Activated T-cell treated with anti-CD3 and anti-CD28 coated beads, Interleukin-2, amount 50 U/mL, for 24 hours (primary cell): ENCODE results near the gene EIF4B.

Experiments used
- DNase-seq: peaks from one replicate; pipeline ENCODE4 v3.0.0-alpha.2; 2020
- H3K27ac Mint-ChIP-seq: 2 replicates; pipeline ENCODE4 v1.8.0; 2020; ENCODE audit warnings: mild to moderate bottlenecking, mixed read lengths
- H3K27me3 Mint-ChIP-seq: 2 replicates; pipeline ENCODE4 v1.8.0; 2020; ENCODE audit warnings: mixed read lengths
- H3K36me3 Mint-ChIP-seq: 2 replicates; pipeline ENCODE4 v1.8.0; 2020; ENCODE audit warnings: low read depth, mixed read lengths
- H3K4me1 Mint-ChIP-seq: 2 replicates; pipeline ENCODE4 v1.8.0; 2020; ENCODE audit warnings: low read depth, mixed read lengths
- H3K4me3 Mint-ChIP-seq: 2 replicates; pipeline ENCODE4 v1.8.0; 2020; ENCODE audit warnings: mild to moderate bottlenecking, moderate library complexity, mixed read lengths
- H3K9me3 Mint-ChIP-seq: 2 replicates; pipeline ENCODE4 v1.8.0; 2020; ENCODE audit warnings: mixed read lengths

EIF4B gene

GRCh38 chr12:53073881-53074280 lies 67.6 kb downstream of the EIF4B start:
- H3K9me3 Mint-ChIP-seq: no peaks in the 10 kb centered on the region
- peak overlapping the region; percentile 4 for H3K27ac Mint-ChIP-seq
- peaks cover 90% of the 10 kb centered on the region for H3K36me3 Mint-ChIP-seq
- H3K27me3 Mint-ChIP-seq: no peaks in the 10 kb centered on the region
- H3K4me1 Mint-ChIP-seq: peaks cover 36% of the 10 kb centered on the region
- no peak for DNase-seq
- H3K4me3 Mint-ChIP-seq: no peak overlapping the region

- H3K4me1 Mint-ChIP-seq: peaks cover 36% of the 10 kb centered on the region
These were observed 68.2 kb downstream of the EIF4B start for GRCh38 chr12:53074283-53074998.

GRCh38 chr12:53074999-53075370 lies 68.7 kb downstream of the EIF4B start:
- Mint-ChIP-seq H3K9me3 (no peaks in the 10 kb centered on the region), H3K4me1 (peaks cover 41% of the 10 kb centered on the region), H3K27ac (no peak overlapping the region), H3K4me3 (no peak overlapping the region), H3K27me3 (no peaks in the 10 kb centered on the region), H3K36me3 (peaks cover 82% of the 10 kb centered on the region)
- DNase-seq: peak; percentile 12

More at GRCh38 chr12:53074283-53074998, 68.2 kb downstream of the EIF4B start:
- peaks cover 88% of the 10 kb centered on the region for H3K36me3 Mint-ChIP-seq
- DNase-seq: peak; percentile 24
- no peak overlapping the region for H3K4me3 Mint-ChIP-seq
- no peaks in the 10 kb centered on the region for H3K9me3 Mint-ChIP-seq
- H3K27me3 Mint-ChIP-seq: no peaks in the 10 kb centered on the region
- peak overlapping the region; percentile 38 for H3K27ac Mint-ChIP-seq

- H3K9me3 Mint-ChIP-seq: no peaks in the 10 kb centered on the region
- peaks cover 45% of the 10 kb centered on the region for H3K4me1 Mint-ChIP-seq
- H3K27ac Mint-ChIP-seq: peak overlapping the region; percentile 45
- peaks cover 67% of the 10 kb centered on the region for H3K36me3 Mint-ChIP-seq
- no peak overlapping the region for H3K4me3 Mint-ChIP-seq
- DNase-seq: peak; percentile 15
- no peaks in the 10 kb centered on the region for H3K27me3 Mint-ChIP-seq
These were observed 70.2 kb downstream of the EIF4B start for GRCh38 chr12:53076461-53076860.

- H3K27ac Mint-ChIP-seq: peak overlapping the region; percentile 85
- H3K4me3 Mint-ChIP-seq: peak overlapping the region; percentile 86
- no peaks in the 10 kb centered on the region for H3K9me3 Mint-ChIP-seq
- no peak for DNase-seq
- H3K27me3 Mint-ChIP-seq: no peaks in the 10 kb centered on the region
- peaks cover 44% of the 10 kb centered on the region for H3K4me1 Mint-ChIP-seq
- H3K36me3 Mint-ChIP-seq: peaks cover 63% of the 10 kb centered on the region
These were observed 70.8 kb downstream of the EIF4B start for GRCh38 chr12:53077030-53077429.

- peak overlapping the region; percentile 85 for H3K27ac Mint-ChIP-seq
- no peaks in the 10 kb centered on the region for H3K27me3 Mint-ChIP-seq
- no peaks in the 10 kb centered on the region for H3K9me3 Mint-ChIP-seq
- peak overlapping the region; percentile 86 for H3K4me3 Mint-ChIP-seq
- H3K36me3 Mint-ChIP-seq: peaks cover 49% of the 10 kb centered on the region
- DNase-seq: no peak
- peaks cover 47% of the 10 kb centered on the region for H3K4me1 Mint-ChIP-seq
These were observed 72.4 kb downstream of the EIF4B start for GRCh38 chr12:53078425-53079225.

- Mint-ChIP-seq H3K9me3 (no peaks in the 10 kb centered on the region), H3K27me3 (no peaks in the 10 kb centered on the region), H3K27ac (peak within 1 kb of the TSS; percentile 85), H3K4me3 (peak within 1 kb of the TSS; percentile 86), H3K36me3 (peaks cover 40% of the 10 kb centered on the region), H3K4me1 (peaks cover 44% of the 10 kb centered on the region)
- peak; percentile 99 for DNase-seq
These were observed 73.2 kb downstream of the EIF4B start, which contains the start of gene SPRYD3 for GRCh38 chr12:53079226-53080117. Gene SPRYD3 (minus strand): TSS chr12:53079390. CDS start chr12:53079333, 57 bp downstream.

GRCh38 chr12:53082637-53083175 lies 76.5 kb downstream of the EIF4B start:
- Mint-ChIP-seq H3K9me3 (no peaks in the 10 kb centered on the region), H3K27ac (peak overlapping the region; percentile 44), H3K27me3 (peaks cover 3% of the 10 kb centered on the region), H3K4me1 (peaks cover 29% of the 10 kb centered on the region), H3K36me3 (peaks cover 8% of the 10 kb centered on the region), H3K4me3 (no peak overlapping the region)
- DNase-seq: no peak

- Mint-ChIP-seq H3K9me3 (no peaks in the 10 kb centered on the region), H3K36me3 (no peaks in the 10 kb centered on the region), H3K4me1 (peaks cover 8% of the 10 kb centered on the region), H3K27me3 (peaks cover 6% of the 10 kb centered on the region), H3K4me3 (no peak overlapping the region), H3K27ac (no peak overlapping the region)
- no peak for DNase-seq
These were observed 80.1 kb downstream of the EIF4B start for GRCh38 chr12:53086361-53086760.

GRCh38 chr12:53090105-53090504 lies 83.8 kb downstream of the EIF4B start:
- no peak for DNase-seq
- H3K9me3 Mint-ChIP-seq: no peaks in the 10 kb centered on the region
- no peak overlapping the region for H3K4me3 Mint-ChIP-seq
- H3K27me3 Mint-ChIP-seq: peaks cover 6% of the 10 kb centered on the region
- H3K4me1 Mint-ChIP-seq: peaks cover 6% of the 10 kb centered on the region
- H3K36me3 Mint-ChIP-seq: no peaks in the 10 kb centered on the region
- H3K27ac Mint-ChIP-seq: no peak overlapping the region

- H3K4me1 Mint-ChIP-seq: peaks cover 6% of the 10 kb centered on the region
- H3K27ac Mint-ChIP-seq: no peak overlapping the region
- peaks cover 6% of the 10 kb centered on the region for H3K27me3 Mint-ChIP-seq
These were observed 84.3 kb downstream of the EIF4B start for GRCh38 chr12:53090554-53090953.

GRCh38 chr12:53091756-53092155 lies 85.5 kb downstream of the EIF4B start:
- Mint-ChIP-seq H3K9me3 (no peaks in the 10 kb centered on the region), H3K36me3 (no peaks in the 10 kb centered on the region), H3K27me3 (peaks cover 8% of the 10 kb centered on the region), H3K4me3 (no peak overlapping the region), H3K4me1 (peaks cover 13% of the 10 kb centered on the region), H3K27ac (no peak overlapping the region)
- DNase-seq: no peak

More at GRCh38 chr12:53090554-53090953, 84.3 kb downstream of the EIF4B start:
- DNase-seq: no peak
- H3K9me3 Mint-ChIP-seq: no peaks in the 10 kb centered on the region
- H3K4me3 Mint-ChIP-seq: no peak overlapping the region
- no peaks in the 10 kb centered on the region for H3K36me3 Mint-ChIP-seq
